Stimulated activated CD4-positive, alpha-beta T cell treated with anti-CD3 and anti-CD28 coated beads, Interleukin-1b, Interleukin-23, amount 100 ng/mL, for 4 hours (primary cell): Measurements from ENCODE around the gene DNAAF6.
"Not testable (repeated sequence)": the region's sequence is repeated elsewhere in the genome, so short reads cannot be mapped to it uniquely, and the experiment has no call there.

Experiments used
- DNase-seq, 2 donors: peaks; one replicate each; pipeline ENCODE4 v3.0.0-alpha.2; 2020; ENCODE audit warnings: low read depth in 2 of 2

Gene DNAAF6

DNA sequence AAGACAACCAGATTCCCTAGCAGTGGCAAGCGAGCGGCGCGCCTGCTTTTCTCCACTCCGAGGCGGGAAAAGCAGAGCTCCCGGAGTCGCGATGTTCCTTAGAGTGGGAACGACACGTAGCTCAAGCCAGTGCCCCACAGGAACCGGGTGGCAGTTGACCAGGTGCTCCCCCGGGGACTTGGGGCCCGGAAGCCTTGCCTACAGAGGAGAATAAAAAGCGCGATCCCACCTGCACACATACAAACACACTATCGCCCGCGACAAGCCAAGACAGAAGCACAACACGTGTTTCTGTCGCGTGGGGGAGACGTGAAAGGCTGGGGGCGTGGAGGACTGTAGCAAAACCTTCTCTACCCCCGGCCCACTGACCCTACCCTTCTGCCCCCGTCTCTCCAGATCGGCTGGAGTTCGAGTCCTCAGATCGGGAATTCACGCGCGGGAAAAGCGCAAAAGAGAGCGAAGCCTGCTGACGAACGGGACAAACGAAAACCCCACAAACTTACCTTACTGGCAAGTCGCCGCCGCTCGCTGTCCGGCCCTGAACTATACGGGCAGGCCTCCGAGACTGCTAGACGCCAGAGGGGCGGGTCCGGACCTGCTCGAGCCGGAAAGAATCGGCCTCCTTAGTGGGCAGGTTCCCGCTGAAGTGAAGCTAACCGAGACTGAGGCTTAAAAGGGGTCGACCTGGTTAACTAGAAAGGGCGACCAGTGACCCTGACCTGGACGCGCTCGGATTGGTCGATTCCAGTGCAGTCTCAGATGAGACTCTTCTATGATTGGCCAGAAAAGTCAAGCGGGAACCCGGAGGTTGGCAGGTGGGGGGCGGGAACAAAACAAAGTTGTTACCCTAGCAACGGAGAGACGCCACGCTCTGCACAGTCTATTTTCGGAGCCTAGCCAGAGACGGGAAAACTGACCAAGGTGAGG lies at the start of gene DNAAF6, which contains the start of gene NUP62CL:
DNAAF6 (plus strand) TSS at position 842 of the 927 bp plus-strand sequence. CDS start 6,265 bp downstream, outside the sequence.
NUP62CL (minus strand) TSS at position 664 of the 927 bp plus-strand sequence. CDS start 31,287 bp downstream, outside the sequence.
- DNase-seq = peak; percentile 46 to 47

- DNase-seq = not testable (repeated sequence)
Observed at GRCh38 chrX:107157618-107158017, 48.8 kb upstream of the DNAAF6 start.

DNA sequence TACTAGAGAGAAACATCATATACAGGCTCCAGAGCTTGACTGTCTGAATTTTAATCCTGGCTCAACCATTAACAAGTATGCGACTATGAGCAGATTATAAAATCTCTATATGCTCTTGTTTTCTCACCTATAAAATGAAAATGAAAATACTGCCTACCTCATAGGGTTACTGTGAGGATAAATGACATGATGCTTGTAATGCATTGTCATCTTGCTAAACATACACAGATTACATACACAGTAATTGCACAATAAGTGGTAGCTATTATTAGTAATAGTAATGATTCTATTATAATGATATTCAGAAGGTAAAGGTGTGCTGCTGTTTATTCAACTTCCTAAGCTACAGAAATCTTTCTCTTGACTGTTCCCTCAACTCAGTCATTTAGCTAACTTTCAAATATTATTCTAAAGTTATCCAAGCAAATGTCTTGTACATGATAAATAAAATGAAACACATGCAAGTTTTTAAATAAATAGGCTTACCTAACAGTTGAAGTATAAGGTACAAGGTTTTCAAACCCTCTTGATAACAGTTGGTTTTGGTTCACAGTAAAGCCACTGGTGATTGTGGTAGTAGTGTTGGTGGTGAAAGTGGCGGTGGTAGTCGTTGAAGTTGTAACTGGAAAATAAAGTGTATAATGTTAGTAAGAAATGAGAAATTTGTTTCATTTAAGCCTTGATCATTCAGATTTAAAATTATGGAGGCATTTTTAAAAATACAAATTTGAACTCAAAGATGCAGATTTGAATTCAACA lies 39.1 kb upstream of the DNAAF6 start:
- no peak for DNase-seq

- DNase-seq = no peak
Observed at GRCh38 chrX:107168257-107168656, 38.2 kb upstream of the DNAAF6 start.

DNA sequence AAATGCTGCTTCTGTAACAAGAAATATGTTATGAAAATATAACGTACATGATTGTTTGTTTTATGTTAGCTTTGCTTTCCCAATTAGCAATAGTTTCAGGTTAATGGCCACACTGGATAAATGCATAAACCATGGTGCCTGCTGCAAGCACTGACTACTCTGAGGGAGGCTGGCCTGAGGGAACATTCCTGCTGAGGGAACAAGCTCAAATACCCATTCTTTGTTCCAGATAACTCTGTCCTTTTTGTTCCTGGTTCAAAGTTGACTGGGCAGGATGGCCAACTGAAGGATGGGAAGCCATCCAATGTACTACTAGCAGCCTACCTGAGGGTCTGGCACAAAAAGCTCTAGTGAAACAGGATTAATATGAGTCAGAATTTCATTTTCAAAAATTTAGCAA lies 37.7 kb upstream of the DNAAF6 start:
- DNase-seq = no peak

DNA sequence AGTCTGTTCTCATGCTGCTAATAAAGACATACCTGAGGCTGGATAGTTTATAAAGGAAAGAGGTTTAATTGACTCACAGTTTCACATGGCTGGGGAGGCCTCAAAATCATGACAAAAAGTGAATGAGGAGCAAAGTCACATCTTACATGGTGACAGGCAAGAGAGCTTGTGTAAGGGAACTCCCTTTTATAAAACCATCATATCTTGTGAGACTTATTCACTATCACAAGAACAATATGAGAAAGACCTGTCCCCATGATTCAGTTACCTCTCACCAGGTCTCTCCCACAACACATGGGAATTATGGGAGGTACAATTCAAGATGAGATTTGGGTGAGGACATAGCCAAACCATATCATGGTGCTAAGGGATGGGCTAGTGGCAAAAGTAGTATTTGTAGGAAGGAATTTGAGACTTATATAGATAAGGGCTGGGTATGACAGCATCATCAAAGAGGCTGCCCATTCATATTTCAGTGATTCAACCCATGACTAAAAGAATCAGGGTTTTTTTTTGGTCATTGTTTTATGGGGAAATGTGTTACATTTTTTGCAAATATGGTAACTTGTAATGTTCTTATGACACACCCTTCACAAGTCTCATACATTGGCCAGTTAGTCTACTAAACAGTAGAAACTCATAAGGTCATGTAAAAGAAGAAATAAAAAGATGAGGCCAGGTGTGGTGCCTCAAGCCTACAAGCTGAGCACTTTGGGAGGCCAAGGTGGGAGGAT lies 34.9 kb upstream of the DNAAF6 start:
- DNase-seq = no peak

- DNase-seq = no peak
Observed at GRCh38 chrX:107197319-107197718, 9.1 kb upstream of the DNAAF6 start.

GRCh38 chrX:107198074-107198473 lies 8.3 kb upstream of the DNAAF6 start:
- not testable (repeated sequence) for DNase-seq

DNA sequence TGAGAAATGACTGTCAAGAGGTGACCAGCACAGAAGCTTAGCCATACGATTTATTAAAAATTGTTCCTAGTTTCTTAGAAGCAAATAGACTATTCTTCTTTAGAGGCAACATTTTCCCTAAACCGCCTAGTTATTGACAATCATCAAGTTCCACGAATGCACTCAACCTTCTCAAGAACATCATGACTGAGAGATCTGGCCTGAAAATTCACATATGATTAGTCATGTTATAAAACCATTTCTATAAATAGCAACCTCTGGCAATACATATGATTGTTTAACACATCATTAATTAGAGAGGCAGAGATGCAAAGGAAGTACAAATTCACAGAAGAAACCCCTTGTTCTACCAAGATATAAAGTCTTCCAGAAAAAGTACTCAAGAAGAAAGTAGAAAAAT lies 6.9 kb upstream of the DNAAF6 start:
- no peak for DNase-seq

- no peak for DNase-seq
Observed at GRCh38 chrX:107204068-107204605, 2.3 kb upstream of the DNAAF6 start.

- no peak for DNase-seq
Observed at GRCh38 chrX:107206697-107207065, 270 bp downstream of the DNAAF6 start.

- no peak for DNase-seq
Observed at GRCh38 chrX:107207089-107207488, 678 bp downstream of the DNAAF6 start.

DNA sequence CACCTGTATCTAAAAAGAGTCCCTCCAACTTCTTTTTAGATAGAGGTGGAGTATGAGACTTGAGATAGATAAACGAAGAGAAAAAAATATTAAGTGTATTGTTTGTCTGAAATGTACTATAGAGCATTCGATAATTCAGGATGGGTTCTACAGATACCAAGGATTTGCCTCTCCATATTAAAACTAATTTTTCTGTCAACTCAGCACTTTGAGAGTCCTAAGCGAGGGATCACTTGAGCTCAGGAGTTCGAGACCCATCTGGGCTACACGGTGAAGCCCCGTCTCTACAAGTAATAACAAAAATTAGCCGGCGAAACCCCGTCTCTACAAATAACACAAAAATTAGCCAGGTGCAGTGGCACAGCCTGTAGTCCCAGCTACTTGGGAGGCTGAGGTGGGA lies 1.5 kb downstream of the DNAAF6 start:
- DNase-seq = no peak

DNA sequence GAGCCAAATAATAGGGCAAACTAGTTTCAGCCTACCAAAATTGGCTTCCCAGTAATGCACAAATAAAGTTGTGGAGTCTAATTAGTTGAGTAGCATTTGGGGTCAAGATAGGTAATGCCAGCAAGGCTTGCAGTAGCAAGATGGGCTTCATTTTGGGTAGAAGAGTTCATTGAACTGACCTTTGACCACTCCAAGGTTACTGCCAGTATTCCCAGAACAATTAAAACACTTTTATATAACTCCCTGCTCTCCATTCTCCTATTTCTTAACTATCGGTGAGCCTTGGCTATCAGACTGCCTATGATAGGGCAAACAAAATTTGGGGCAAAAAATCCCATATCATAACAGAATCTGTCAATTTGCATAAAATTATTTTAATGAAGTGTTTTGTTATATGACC lies 7.1 kb downstream of the DNAAF6 start:
- no peak for DNase-seq

DNA sequence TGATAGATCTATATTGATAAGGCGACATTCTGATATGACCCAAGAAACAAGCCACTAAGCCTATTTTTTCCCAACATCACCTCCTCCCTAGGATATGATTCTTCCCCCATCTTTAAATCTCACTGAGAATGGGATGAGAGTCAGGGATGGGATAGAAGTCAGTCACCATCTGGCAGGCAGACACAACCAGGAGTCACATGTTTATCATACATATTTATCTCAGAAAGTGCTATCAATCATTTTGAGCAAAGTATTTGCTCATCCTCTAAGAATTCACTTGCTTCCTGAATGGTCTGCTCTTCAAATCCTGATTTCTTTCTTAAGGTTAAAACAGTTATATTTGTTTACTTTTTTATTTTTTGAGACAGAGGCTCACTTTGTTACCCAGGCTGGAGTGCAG lies 20.3 kb downstream of the DNAAF6 start:
- DNase-seq = no peak

DNA sequence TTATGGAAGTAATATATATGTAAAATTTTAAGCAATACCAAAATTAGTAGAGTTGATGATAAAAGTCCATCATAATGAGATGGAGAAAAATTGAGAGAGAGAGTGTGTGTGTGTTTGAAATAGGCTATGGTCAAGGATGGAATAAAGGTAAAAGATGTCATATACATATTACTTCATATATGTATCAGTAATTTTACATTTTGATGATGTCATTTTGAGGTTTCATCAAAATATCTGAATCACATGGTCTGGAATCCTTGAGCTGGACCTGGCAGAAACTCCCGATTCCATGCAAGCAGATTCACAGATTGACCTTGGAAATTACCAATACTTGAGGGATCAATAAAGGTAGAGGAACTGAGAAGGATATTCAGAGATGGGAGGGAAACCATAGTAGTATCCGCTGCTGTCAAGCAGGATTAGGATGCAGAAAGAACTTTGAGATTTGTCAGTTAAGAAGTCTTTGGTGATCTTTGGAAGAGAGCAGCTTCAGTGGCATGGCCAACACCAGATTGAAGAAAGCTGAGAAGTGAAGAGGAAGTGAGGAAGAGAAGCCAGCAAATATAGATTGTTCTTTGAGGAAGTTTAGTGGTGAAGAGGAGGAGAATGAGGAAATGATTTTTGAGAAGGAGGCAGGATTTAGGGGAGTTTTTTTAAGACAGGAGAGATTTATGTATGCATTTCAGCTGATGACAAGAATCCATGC lies 21.5 kb downstream of the DNAAF6 start:
- no peak for DNase-seq

DNA sequence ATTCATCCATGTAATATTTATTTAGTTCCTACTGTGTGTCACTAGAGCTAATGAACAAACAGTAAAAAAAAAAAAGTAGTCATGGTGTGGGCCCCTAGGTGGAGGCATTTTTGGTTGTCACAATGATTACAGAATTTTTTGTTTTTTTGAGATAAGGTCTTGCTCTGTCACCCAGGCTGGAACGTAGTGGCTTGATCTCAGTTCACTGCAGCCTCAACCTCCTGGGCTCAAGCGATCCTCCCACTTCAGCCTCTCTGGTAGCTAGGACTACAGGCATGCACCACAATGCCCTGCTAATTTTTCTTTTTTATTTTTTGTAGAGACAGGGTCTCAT lies 22.0 kb downstream of the DNAAF6 start:
- no peak for DNase-seq

DNA sequence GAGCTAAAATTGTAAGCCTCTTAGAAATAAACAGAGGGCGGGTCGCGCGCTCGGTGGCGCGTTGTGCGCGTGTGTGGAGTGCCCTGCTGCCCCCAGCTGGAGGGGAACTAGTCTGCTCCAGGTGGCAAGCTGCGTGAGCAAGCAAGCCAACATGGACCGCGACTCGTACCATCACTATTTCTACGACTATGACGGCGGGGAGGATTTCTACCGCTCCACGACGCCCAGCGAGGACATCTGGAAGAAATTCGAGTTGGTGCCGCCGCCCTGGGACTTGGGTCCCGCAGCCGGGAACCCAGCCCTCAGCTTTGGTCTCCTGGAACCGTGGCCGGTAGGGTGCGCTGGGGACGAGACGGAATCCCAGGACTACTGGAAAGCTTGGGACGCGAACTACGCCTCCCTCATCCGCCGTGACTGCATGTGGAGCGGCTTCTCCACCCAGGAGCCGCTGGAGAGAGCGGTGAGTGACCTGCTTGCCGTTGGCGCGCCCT lies 66.1 kb downstream of the DNAAF6 start:
- DNase-seq = no peak

DNA sequence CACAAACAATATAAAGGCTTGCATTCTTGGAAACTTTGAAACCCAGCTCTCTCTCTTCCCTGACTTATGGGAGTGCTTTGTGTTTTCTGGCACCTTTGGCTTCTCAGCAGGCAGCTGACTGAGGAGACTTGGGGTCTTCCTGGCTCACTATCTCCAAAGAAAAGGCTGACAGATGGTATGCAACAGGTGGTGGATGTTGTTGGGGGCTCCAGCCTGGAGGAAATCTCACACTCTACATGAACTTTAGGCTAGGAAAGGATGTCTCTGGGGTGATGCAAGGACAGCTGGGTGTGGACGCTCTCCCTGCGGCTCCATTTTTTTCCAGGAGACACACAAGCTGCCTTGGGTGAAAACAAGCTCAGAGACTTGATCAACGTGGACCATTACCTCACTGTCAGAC lies 67.4 kb downstream of the DNAAF6 start:
- DNase-seq = no peak

- DNase-seq = no peak
Observed at GRCh38 chrX:107288676-107289075, 82.3 kb downstream of the DNAAF6 start.

DNA sequence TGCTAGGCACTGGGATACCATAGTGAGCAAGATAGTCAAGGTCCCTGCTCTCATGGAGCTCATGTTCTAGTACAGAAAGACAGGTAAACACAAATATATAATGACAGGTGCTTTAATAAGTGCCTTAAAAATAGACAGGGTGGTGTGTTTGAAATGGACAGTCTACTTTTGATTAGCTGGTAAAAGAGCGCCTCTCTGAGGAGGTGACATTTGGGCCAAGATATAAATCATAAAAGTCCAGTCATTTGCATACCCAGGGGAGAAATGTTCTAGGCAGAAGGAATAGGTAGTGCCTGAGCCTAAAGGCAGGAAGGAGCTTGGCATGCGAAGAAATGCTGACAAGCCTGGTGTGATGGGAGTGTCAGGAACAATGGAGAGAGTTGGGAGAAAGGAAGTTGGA lies 83.6 kb downstream of the DNAAF6 start:
- no peak for DNase-seq
